UCSD-AML1 (cell line): ENCODE results near the gene JUP.
A peak's percentile ranks its signal among the peaks of the same experiment; 100 is the strongest.
"Not testable (repeated sequence)": the region's sequence is repeated elsewhere in the genome, so short reads cannot be mapped to it uniquely, and the experiment has no call there.

Source experiments
- DNase-seq: peaks from one replicate; lab custom pipeline; 2025; ENCODE audit not compliant: unreplicated experiment; lab: John Stamatoyannopoulos, UW

Gene JUP

DNA sequence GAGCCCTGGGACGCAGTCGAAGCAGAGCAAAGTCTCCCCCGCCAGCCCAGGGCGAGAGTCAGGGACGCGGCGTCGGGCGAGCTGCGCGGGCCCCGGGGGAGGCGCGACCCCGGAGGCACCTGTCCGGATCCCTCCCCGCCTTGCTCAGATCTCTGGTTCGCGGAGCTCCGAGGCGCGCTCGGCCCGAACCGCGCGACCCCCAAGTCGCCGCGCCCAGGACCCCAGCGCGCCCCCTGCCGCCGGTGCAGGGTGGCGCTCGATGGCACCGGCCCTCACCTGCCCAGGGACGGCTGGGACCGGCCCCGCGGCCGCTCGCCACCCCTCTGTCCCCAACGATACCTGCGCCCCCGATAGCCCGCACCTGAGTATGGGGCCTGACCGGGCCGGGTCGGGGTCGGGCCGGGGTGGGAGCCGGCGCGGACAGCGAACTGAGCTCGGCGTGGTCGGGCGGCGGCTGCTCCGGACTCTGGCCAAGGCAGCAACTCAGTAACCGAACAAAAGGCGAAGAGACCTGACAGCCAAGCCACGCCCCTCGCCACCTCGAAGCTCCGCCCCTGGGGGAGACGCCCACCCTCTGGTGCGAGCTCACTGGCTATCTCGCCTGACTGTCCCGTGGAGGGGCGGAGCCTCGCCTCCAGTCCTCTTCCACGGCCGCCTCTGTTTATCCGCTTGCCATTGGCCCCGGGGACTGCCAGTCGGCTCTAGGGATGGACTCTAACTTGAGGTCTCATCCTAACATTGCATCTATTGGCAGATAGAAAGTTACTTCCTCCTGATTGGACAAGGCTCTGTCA is at the start of gene JUP:
JUP (minus strand) TSS at position 485 of the 794 bp plus-strand sequence. CDS start 14,857 bp downstream, outside the sequence.
- peak; percentile 99 for DNase-seq

DNA sequence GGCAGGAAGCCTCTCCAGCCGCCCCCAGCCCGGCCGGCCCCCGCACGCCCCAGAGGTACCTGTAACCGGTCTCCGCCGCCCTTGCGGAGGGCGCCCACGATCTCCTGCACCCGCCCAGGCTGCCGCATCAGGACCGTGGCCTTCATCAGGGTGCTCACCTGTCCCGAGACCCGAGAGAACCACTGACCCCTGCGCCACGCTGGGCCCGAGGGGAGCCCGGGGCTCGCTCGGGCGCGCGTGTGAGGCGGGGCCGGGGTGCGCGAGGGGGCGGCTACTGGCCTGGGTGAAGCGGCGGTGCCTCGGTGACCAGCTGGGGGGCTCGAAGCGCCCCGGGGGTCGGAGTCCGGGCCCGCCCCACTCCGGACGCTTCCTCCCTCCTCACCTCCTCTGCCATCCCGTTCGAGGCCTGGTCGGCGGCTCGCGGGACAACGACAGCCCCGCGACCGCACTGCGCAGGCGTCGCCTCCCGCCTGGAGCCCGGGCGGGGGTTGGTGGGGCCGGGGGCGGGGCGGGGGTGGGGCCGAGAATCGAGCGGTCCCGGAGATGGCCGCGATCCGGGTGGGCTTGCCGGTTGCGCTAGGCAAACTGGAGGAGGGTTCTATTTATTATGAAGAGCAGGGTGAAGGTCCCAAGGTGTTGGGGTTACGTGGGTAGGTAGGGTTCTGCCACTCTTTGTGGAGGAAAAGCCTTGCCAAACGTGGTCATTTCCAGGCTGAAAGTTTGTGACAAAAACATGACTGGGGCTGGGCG is 49.5 kb upstream of the JUP start, which contains the start of gene NT5C3B:
NT5C3B (minus strand) TSS at position 433 of the 750 bp plus-strand sequence; CDS start at position 394, 39 bp downstream.
- DNase-seq, result no peak

DNA sequence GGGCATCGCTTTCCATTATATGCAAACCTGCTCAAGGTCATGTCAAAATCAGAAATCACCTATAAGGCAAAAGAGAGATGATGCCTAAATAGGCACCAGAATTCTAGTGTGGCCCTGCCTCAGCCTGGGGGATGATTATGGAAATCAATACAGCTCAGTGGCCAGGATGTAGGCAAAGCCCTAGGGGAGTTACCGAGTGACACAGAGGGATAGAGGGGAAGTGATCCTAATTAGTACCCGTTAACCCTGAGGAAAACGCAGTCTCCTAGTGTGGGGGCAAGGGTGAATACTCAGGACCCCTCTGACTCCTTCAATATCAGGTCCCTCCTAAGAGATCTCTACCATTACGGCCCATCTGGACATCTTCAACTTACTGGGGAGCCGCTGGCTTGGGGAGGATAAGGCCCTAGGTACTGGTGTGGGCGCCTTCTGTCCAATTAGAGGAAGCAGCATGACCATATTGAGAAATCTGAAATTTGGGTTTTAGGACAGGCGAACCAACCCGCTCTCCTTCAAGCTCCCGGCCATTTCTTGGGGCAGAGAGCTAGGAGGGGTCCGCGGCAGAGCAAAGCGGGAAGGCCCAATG is 48.8 kb upstream of the JUP start:
- DNase-seq, result no peak

DNA sequence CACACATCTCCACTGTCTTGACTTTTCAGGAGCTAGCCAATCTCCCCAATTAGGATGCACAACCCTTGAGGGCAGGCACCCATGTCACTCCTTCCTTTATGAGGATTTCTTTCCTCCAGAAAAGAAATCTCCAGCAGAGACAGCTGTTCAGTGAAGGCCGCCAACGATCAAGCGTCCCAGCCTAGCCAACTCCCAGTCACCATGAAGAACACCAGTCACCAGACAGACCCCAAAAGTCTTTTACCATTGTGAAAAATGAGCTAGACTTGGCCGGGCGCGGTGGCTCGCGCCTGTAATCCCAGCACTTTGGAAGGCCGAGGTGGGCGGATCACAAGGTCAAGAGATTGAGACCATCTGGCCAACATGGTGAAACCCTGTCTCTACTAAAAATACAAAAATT is 43.5 kb upstream of the JUP start:
- not testable (repeated sequence) for DNase-seq

DNA sequence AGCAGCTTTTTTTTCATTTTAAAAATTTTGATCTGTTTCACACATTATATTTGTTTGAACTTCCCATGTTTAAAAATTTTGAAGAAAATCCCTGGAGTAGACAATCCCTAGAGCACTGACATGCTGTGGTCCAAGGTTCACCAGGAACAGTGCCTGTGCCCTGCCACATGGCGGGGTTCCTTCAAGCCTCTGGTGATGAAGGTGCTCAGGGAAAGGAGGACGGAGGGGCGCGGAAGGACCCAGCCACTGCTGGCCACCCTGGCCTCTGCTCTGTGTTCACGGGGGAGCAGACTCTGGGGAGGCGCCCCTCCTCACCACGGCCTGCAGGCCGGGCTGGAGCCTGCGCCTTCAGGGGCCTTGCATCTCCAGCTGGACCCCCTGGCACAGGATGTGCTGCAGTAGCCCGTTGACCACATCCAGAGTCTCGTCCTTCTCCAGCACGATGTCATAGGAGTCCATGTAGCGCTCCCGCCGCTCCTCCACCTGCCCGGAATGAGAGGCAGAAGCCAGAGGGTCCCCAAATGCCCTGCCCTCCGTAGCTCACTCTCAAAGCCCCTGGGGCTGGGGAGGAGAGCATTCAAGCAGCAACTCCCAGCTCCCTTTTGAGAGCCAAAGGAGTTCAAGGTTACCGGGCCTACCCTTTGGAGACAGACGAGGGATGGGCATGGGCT is 38.8 kb upstream of the JUP start:
- DNase-seq, result no peak

DNA sequence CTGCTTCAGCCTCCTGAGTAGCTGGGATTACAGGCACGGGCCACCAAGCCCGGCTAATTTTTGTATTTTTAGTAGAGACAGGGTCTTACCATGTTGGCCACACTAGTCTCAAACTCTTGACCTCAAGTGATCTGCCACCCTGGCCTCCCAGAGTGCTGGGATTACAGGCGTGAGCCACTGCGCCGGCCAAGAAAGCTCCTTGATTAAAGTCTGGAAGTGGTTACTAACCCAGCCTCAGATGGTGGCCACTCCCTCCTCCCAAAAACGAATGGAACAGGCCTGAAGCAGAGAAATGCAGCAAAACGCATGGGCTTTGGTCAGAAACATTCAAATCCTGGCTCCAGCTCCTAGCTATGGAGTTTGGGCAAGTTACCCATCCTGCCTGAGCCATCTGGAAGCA is 37.6 kb upstream of the JUP start:
- DNase-seq, result no peak

GRCh38 chr17:41823580-41823979 is 37.1 kb upstream of the JUP start:
- no peak for DNase-seq

- no peak for DNase-seq
Observed at GRCh38 chr17:41823141-41823524, 36.6 kb upstream of the JUP start.

DNA sequence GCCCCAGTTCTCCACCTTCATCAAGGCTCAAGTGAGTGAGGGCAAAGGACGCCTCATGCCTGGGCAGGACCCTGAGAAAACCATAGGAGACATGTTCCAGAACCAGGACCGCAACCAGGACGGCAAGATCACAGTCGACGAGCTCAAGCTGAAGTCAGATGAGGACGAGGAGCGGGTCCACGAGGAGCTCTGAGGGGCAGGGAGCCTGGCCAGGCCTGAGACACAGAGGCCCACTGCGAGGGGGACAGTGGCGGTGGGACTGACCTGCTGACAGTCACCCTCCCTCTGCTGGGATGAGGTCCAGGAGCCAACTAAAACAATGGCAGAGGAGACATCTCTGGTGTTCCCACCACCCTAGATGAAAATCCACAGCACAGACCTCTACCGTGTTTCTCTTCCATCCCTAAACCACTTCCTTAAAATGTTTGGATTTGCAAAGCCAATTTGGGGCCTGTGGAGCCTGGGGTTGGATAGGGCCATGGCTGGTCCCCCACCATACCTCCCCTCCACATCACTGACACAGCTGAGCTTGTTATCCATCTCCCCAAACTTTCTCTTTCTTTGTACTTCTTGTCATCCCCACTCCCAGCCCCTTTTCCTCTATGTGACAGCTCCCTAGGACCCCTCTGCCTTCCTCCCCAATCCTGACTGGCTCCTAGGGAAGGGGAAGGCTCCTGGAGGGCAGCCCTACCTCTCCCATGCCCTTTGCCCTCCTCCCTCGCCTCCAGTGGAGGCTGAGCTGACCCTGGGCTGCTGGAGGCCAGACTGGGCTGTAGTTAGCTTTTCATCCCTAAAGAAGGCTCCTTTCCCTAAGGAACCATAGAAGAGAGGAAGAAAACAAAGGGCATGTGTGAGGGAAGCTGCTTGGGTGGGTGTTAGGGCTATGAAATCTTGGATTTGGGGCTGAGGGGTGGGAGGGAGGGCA is 36.0 kb upstream of the JUP start:
- DNase-seq, result no peak

DNA sequence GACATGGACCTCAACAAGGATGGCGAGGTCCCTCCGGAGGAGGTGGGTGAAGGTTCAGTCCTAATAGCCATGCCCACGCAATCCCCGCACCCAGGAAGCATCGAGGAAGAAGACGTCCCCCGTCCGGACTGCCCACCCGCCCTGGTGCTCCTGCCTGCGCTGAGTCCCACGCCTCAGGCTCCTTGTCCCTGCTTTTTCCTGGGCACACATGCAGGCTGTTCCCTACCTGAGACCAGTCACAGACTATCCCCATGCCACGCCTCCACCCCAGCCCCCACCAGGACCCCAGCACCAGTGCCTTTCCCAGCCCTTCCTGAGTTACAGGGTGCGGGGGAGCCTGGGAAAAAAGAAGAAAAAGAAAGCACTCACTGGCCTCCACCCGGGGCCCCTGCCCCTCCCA is 35.3 kb upstream of the JUP start:
- DNase-seq, result no peak

- no peak for DNase-seq
Observed at GRCh38 chr17:41818024-41818423, 31.5 kb upstream of the JUP start.

DNA sequence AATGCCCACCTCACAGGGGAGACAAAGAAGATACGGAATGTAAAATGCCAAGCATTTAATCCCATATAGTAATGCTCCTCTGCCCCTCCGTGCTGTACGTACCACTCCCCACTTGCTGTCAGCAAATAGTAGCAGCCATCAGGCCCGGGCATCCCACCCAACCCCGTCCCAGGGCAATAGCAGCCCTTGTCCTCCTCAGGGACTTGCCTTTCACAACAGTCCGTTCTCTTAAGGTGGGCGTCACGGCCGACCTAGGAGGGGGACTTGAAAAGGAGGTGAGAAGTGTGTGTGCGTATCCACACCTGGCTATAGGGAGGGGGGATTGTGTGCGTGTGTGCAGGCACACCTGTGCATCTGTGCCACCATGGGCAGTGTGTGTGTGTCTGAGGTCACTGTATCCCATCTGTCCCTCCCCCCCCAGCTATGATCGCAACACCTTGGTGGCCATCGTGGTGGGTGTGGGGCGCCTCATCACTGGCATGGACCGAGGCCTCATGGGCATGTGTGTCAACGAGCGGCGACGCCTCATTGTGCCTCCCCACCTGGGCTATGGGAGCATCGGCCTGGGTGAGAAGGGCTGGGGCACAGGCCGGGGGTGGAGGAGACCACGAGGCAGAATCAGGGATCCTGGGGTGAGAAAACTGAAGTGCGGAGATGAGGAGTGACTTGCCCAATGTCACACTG is 30.3 kb upstream of the JUP start:
- DNase-seq, result no peak

DNA sequence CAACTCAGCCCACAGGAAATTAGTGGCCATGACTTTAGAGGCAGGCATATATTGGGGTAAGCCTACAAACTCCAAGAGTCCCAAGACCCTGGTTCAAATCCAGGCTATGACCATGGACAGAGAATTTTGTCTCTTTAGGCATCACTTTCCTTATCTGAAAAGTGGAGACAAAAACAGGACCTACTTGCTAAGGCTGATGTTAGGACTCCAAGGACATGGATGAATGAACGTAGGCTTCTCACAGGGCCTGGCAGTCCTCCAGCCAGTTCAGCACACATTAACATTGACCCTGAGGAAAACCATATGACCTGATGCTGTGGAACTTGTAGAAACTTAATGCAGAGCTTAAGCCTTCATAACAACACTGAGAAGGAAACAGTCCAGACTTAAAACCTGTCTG is 27.7 kb upstream of the JUP start:
- DNase-seq, result no peak

- DNase-seq, result no peak
Observed at GRCh38 chr17:41813699-41814124, 27.2 kb upstream of the JUP start.

GRCh38 chr17:41813152-41813680 is 26.7 kb upstream of the JUP start:
- no peak for DNase-seq

- DNase-seq, result peak; percentile 80
Observed at GRCh38 chr17:41812381-41813151, 26.1 kb upstream of the JUP start, which contains the start of gene FKBP10. TSS of gene FKBP10 (plus strand) at chr17:41813004. CDS start at chr17:41813035, 31 bp downstream.

GRCh38 chr17:41811549-41812380 is 25.3 kb upstream of the JUP start, which contains the start of gene P3H4:
TSS of gene P3H4 (minus strand) at chr17:41811949. CDS start at chr17:41811915, 34 bp downstream.
- DNase-seq, result peak; percentile 90
